GM12865 (cell line): ENCODE measurements around the gene SKOR1.

Source experiments
- DNase-seq: peaks from one replicate; pipeline ENCODE4 v3.0.0; 2010; ENCODE audit warnings: low read depth
- H3K4me3 ChIP-seq: 2 replicates; pipeline ENCODE4 v1.5.1; 2011; ENCODE audit warnings: mild to moderate bottlenecking, low read depth, low read length, control low read depth
- TF ChIP-seq, protein P1 (sequence below): IDR thresholded peaks from 2 replicates; pipeline ENCODE4 v1.5.1; 2011; ENCODE audit warnings: low read length, control low read depth, low read depth, inconsistent platforms; ENCODE audit not compliant: insufficient read depth; ENCODE audit errors: missing control alignments

SKOR1 gene

DNA sequence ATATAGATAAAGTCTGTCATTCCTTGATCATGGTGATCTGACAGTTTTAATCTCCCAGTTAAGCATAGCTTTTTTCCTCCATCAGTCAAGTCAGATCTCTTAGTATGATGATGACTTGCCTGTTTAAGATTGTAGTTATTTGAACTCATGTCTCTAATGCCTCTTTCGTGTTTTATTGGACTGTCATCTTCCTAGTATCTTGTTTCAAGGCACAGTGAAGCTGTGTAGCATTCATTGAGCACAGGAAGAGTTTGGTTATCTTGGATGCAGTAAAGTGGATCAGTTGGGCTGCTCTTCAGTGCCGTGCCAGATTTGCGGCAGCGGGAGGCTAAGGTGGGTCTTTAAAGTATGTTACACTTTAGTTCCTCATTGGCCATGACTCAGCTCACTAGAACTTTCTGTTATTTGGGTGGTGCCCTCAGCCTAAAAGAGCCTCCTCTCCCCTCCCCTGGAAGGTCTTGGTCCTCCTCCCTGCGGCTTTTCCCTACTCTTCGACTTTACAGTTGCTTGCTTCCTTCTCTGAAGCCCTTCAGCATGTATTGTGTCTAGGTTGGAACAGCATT, 45.7 kb upstream of the SKOR1 start:
- no peak overlapping the region for H3K4me3 ChIP-seq
- TF ChIP-seq, protein P1, sequence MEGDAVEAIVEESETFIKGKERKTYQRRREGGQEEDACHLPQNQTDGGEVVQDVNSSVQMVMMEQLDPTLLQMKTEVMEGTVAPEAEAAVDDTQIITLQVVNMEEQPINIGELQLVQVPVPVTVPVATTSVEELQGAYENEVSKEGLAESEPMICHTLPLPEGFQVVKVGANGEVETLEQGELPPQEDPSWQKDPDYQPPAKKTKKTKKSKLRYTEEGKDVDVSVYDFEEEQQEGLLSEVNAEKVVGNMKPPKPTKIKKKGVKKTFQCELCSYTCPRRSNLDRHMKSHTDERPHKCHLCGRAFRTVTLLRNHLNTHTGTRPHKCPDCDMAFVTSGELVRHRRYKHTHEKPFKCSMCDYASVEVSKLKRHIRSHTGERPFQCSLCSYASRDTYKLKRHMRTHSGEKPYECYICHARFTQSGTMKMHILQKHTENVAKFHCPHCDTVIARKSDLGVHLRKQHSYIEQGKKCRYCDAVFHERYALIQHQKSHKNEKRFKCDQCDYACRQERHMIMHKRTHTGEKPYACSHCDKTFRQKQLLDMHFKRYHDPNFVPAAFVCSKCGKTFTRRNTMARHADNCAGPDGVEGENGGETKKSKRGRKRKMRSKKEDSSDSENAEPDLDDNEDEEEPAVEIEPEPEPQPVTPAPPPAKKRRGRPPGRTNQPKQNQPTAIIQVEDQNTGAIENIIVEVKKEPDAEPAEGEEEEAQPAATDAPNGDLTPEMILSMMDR, result no peak
- DNase-seq, result no peak

DNA sequence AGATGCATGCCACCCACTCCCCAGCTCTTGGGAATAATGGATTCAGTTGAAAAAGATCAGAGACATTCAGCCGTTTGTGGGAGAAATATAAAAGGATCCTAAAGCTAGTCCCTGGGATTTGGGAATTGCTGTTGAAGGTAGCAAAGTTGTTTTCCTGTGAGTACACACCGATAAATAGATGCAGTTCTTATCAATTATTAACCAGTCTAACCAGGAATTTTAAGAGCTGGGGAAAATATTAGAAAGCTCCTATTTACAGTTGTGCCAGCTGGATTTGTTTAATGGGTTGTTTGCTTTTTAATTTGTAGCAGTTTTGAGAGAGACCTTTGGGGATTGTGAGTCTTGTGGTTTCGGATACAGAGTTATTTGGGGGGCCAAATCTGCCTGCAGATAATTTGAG, 44.2 kb upstream of the SKOR1 start:
- DNase-seq, result no peak
- H3K4me3 ChIP-seq, result no peak overlapping the region
- TF ChIP-seq, protein P1, result no peak

DNA sequence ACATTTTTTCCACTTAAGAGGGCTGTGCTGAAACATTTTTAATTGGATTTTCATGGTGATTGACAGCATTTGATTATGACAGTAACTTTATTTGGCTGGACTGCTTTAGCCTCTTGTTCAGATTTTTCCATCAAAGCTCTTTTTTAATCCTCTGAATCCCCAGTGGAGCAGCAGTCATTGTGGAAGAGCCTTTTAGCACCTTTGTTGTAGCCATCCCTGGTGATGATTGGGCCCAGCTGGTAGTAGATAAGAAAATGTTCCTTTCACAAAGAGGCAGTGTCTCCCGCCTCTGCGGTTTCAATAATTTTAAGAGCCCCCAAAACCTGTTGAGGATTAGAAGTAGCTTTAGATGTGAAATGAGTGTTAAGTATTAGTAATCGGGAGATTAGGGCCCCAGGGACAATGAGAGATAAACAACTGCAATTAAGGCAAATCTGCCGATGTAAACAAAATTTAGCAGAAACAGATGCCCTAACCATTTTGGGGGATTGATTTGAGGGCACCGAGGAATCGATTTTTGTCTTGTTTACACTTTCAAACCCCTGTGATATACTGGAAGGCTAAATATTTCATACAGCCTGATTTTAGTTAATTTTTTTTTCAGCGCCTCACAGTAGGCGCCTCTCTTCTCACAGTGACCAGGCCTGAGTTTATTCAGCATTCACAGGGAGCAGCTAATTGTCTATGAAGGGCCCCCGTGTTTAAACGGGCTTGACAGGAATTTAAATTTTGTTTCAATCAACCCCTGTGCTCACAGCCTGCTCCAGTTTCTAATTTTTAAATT, 43.2 kb upstream of the SKOR1 start:
- H3K4me3 ChIP-seq, result no peak overlapping the region
- TF ChIP-seq, protein P1, result no peak
- DNase-seq, result no peak

- no peak for DNase-seq
- no peak overlapping the region for H3K4me3 ChIP-seq
- TF ChIP-seq, protein P1, result no peak
Observed at GRCh38 chr15:67782691-67782991, 42.7 kb upstream of the SKOR1 start.

- DNase-seq, result peak; percentile 90
- TF ChIP-seq, protein P1, result peak; percentile 50
- no peak overlapping the region for H3K4me3 ChIP-seq
Observed at GRCh38 chr15:67783303-67783702, 42.0 kb upstream of the SKOR1 start.

- peak; percentile 90 for DNase-seq
- TF ChIP-seq, protein P1, result no peak
- no peak overlapping the region for H3K4me3 ChIP-seq
Observed at GRCh38 chr15:67784090-67784781, 41.1 kb upstream of the SKOR1 start.
